ENCODE measurements around the gene NUP58.

The NUP58 gene

GRCh38 chr13:25378528-25378927, 77.1 kb downstream of the NUP58 start:
- no peak for DNase-seq

GRCh38 chr13:25379011-25379410, 77.6 kb downstream of the NUP58 start:
- DNase-seq = no peak

GRCh38 chr13:25380082-25380481, 78.7 kb downstream of the NUP58 start:
- DNase-seq = peak; percentile 47

- DNase-seq = no peak
These were observed 79.4 kb downstream of the NUP58 start for GRCh38 chr13:25380741-25381324.

GRCh38 chr13:25384758-25385410, 83.5 kb downstream of the NUP58 start:
- no peak for DNase-seq

GRCh38 chr13:25391932-25392331, 90.5 kb downstream of the NUP58 start:
- peak; percentile 57 for DNase-seq

Measured in hematopoietic multipotent progenitor cell treated with erythropoietin and hydrocortisone succinate and interleukin-3 and kit ligand, for 4 days (in vitro differentiated cells).